Panc1 (cell line): Measurements from ENCODE around the gene ARHGAP6.

ENCODE experiments used
- POLR2AphosphoS5 ChIP-seq: IDR thresholded peaks from 2 replicates; pipeline ENCODE4 v1.6.1; 2012; ENCODE audit warnings: mild to moderate bottlenecking, low read depth, low read length, moderate library complexity
- TCF7L2 ChIP-seq: IDR thresholded peaks from 2 replicates; pipeline ENCODE4 v1.6.1; 2011; ENCODE audit warnings: mild to moderate bottlenecking, low read depth, low read length, inconsistent platforms
- TF ChIP-seq, protein P1 (sequence below): fragments of 450-650 bp; IDR thresholded peaks from 2 replicates; pipeline ENCODE4 v1.5.1; 2017; ENCODE audit warnings: mild to moderate bottlenecking

DNA sequence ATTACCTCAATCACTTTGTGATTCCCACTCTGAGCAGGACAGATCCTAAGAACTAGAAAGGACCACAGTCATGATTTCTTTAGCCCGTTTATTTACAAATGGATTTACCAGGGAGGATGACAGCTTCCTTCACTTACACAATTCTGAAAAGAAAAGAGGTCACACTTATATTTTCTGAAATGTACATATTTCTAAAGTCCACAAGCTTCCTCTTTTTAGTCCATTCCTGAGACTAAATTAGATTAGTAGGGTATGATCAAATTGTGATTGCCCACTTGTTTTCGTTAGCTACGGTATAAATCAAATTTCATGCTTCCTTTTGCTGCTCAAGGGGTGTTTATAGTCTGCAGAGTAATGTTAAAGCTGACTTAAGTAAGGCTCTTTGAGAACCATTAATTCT lies 380.1 kb downstream of the ARHGAP6 start:
- TF ChIP-seq, protein P1, sequence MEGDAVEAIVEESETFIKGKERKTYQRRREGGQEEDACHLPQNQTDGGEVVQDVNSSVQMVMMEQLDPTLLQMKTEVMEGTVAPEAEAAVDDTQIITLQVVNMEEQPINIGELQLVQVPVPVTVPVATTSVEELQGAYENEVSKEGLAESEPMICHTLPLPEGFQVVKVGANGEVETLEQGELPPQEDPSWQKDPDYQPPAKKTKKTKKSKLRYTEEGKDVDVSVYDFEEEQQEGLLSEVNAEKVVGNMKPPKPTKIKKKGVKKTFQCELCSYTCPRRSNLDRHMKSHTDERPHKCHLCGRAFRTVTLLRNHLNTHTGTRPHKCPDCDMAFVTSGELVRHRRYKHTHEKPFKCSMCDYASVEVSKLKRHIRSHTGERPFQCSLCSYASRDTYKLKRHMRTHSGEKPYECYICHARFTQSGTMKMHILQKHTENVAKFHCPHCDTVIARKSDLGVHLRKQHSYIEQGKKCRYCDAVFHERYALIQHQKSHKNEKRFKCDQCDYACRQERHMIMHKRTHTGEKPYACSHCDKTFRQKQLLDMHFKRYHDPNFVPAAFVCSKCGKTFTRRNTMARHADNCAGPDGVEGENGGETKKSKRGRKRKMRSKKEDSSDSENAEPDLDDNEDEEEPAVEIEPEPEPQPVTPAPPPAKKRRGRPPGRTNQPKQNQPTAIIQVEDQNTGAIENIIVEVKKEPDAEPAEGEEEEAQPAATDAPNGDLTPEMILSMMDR, result no peak
- TF ChIP-seq TCF7L2, result no peak
- no peak for TF ChIP-seq POLR2AphosphoS5
